Measurements from ENCODE around the gene AQP12B.

Gene AQP12B

GRCh38 chr2:240728361-240728760, 45.7 kb upstream of the AQP12B start:
- H3K27me3 ChIP-seq (ENCODE audit: control insufficient read depth, insufficient read depth, low read length) = no peaks in the 10 kb centered on the region
- H3K9me3 ChIP-seq (ENCODE audit: control insufficient read depth, low read length) = no peaks in the 10 kb centered on the region
- H3K4me1 ChIP-seq = no peaks in the 10 kb centered on the region
- H3K79me2 ChIP-seq = no peaks in the 10 kb centered on the region
- H3K4me3 ChIP-seq (ENCODE audit: low read depth, low read length) = no peak overlapping the region
- no peak overlapping the region for H3K27ac ChIP-seq
- no peak overlapping the region for H2AFZ ChIP-seq
- no peak overlapping the region for H3K4me2 ChIP-seq (ENCODE audit: low read length)
- no peak overlapping the region for H3K9ac ChIP-seq
- no peaks in the 10 kb centered on the region for H3K36me3 ChIP-seq (ENCODE audit: control insufficient read depth, insufficient read depth, low read length)
- TF ChIP-seq, protein P1, sequence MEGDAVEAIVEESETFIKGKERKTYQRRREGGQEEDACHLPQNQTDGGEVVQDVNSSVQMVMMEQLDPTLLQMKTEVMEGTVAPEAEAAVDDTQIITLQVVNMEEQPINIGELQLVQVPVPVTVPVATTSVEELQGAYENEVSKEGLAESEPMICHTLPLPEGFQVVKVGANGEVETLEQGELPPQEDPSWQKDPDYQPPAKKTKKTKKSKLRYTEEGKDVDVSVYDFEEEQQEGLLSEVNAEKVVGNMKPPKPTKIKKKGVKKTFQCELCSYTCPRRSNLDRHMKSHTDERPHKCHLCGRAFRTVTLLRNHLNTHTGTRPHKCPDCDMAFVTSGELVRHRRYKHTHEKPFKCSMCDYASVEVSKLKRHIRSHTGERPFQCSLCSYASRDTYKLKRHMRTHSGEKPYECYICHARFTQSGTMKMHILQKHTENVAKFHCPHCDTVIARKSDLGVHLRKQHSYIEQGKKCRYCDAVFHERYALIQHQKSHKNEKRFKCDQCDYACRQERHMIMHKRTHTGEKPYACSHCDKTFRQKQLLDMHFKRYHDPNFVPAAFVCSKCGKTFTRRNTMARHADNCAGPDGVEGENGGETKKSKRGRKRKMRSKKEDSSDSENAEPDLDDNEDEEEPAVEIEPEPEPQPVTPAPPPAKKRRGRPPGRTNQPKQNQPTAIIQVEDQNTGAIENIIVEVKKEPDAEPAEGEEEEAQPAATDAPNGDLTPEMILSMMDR (IDR thresholded peaks at IDR 0.05) = no peak

- Histone ChIP-seq H3K27me3 (ENCODE audit: control insufficient read depth, insufficient read depth, low read length) (no peaks in the 10 kb centered on the region), H3K79me2 (no peaks in the 10 kb centered on the region), H3K36me3 (ENCODE audit: control insufficient read depth, insufficient read depth, low read length) (no peaks in the 10 kb centered on the region), H2AFZ (no peak overlapping the region), H3K9me3 (ENCODE audit: control insufficient read depth, low read length) (no peaks in the 10 kb centered on the region), H3K27ac (no peak overlapping the region), H3K9ac (no peak overlapping the region), H3K4me1 (no peaks in the 10 kb centered on the region), H3K4me3 (ENCODE audit: low read depth, low read length) (no peak overlapping the region), H3K4me2 (ENCODE audit: low read length) (no peak overlapping the region)
- TF ChIP-seq, protein P1 (IDR thresholded peaks at IDR 0.05) = no peak
Measured at GRCh38 chr2:240727913-240728312, 45.2 kb upstream of the AQP12B start.

- H3K27ac ChIP-seq = no peak overlapping the region
- no peaks in the 10 kb centered on the region for H3K27me3 ChIP-seq (ENCODE audit: control insufficient read depth, insufficient read depth, low read length)
- TF ChIP-seq, protein P1 (IDR thresholded peaks at IDR 0.05) = no peak
- no peak overlapping the region for H3K4me3 ChIP-seq (ENCODE audit: low read depth, low read length)
- H3K79me2 ChIP-seq = no peaks in the 10 kb centered on the region
- H2AFZ ChIP-seq = no peak overlapping the region
- H3K4me1 ChIP-seq = no peaks in the 10 kb centered on the region
- H3K4me2 ChIP-seq (ENCODE audit: low read length) = no peak overlapping the region
- no peak overlapping the region for H3K9ac ChIP-seq
- H3K9me3 ChIP-seq (ENCODE audit: control insufficient read depth, low read length) = no peaks in the 10 kb centered on the region
- no peaks in the 10 kb centered on the region for H3K36me3 ChIP-seq (ENCODE audit: control insufficient read depth, insufficient read depth, low read length)
Measured at GRCh38 chr2:240727439-240727838, 44.8 kb upstream of the AQP12B start.

- H3K27ac ChIP-seq = no peak overlapping the region
- no peak overlapping the region for H3K4me2 ChIP-seq (ENCODE audit: low read length)
- H3K9ac ChIP-seq = no peak overlapping the region
- TF ChIP-seq, protein P1 (IDR thresholded peaks at IDR 0.05) = no peak
- no peak overlapping the region for H3K4me3 ChIP-seq (ENCODE audit: low read depth, low read length)
- no peak overlapping the region for H2AFZ ChIP-seq
- no peaks in the 10 kb centered on the region for H3K4me1 ChIP-seq
- H3K27me3 ChIP-seq (ENCODE audit: control insufficient read depth, insufficient read depth, low read length) = no peaks in the 10 kb centered on the region
- no peaks in the 10 kb centered on the region for H3K9me3 ChIP-seq (ENCODE audit: control insufficient read depth, low read length)
- H3K79me2 ChIP-seq = no peaks in the 10 kb centered on the region
- H3K36me3 ChIP-seq (ENCODE audit: control insufficient read depth, insufficient read depth, low read length) = no peaks in the 10 kb centered on the region
Measured at GRCh38 chr2:240726876-240727275, 44.2 kb upstream of the AQP12B start.

DNA sequence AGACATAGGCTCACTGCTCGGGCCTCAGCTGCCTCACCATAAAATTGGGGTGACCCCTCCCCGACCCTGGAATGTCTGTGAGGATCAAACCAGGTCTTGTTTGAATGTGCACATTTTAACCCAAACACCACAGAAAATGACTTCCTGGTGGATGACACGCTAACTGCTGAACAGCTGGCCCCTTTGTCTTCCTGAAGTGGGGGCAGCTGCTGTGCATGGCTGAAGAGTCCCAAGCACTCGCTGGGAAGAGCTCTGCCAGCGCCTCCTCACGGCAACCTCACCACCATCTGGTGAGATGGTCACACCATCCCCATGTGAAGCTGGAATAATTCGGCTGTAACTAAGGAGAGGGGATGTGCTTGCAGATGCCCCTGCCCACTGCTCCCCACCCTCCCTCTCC, 43.0 kb upstream of the AQP12B start:
- Histone ChIP-seq H3K9ac (no peak overlapping the region), H3K27me3 (ENCODE audit: control insufficient read depth, insufficient read depth, low read length) (no peaks in the 10 kb centered on the region), H2AFZ (no peak overlapping the region), H3K79me2 (no peaks in the 10 kb centered on the region), H3K36me3 (ENCODE audit: control insufficient read depth, insufficient read depth, low read length) (no peaks in the 10 kb centered on the region), H3K9me3 (ENCODE audit: control insufficient read depth, low read length) (no peaks in the 10 kb centered on the region), H3K4me3 (ENCODE audit: low read depth, low read length) (no peak overlapping the region), H3K4me1 (no peaks in the 10 kb centered on the region), H3K27ac (no peak overlapping the region), H3K4me2 (ENCODE audit: low read length) (no peak overlapping the region)
- TF ChIP-seq, protein P1 (IDR thresholded peaks at IDR 0.05) = no peak

Data from parathyroid adenoma (tissue), 2 donors.